ENCODE measurements around the gene F7.

F7 gene

GRCh38 chr13:113166681-113167080 is 61.1 kb downstream of the F7 start:
- no peaks in the 10 kb centered on the region for H3K27me3 ChIP-seq (ENCODE audit: insufficient read depth, low read depth, severe bottlenecking)
- peaks cover 29% of the 10 kb centered on the region for H3K36me3 ChIP-seq
- H3K9me3 ChIP-seq (ENCODE audit: severe bottlenecking), result no peaks in the 10 kb centered on the region
- no peak overlapping the region for H3K27ac ChIP-seq
- no peak for DNase-seq
- no peak for TF ChIP-seq CTCF (IDR thresholded peaks at IDR 0.05; ENCODE audit: low read depth, low read length)
- no peak overlapping the region for H3K4me3 ChIP-seq (ENCODE audit: low read depth, low read length)

- no peak for TF ChIP-seq CTCF (IDR thresholded peaks at IDR 0.05; ENCODE audit: low read depth, low read length)
- no peaks in the 10 kb centered on the region for H3K27me3 ChIP-seq (ENCODE audit: insufficient read depth, low read depth, severe bottlenecking)
- H3K27ac ChIP-seq, result no peak overlapping the region
- DNase-seq, result no peak
- H3K4me3 ChIP-seq (ENCODE audit: low read depth, low read length), result no peak overlapping the region
- peaks cover 34% of the 10 kb centered on the region for H3K36me3 ChIP-seq
- no peaks in the 10 kb centered on the region for H3K9me3 ChIP-seq (ENCODE audit: severe bottlenecking)
Measured at GRCh38 chr13:113167155-113167554, 61.6 kb downstream of the F7 start.

- TF ChIP-seq CTCF (IDR thresholded peaks at IDR 0.05; ENCODE audit: low read depth, low read length), result no peak
- Histone ChIP-seq H3K4me3 (ENCODE audit: low read depth, low read length) (no peak overlapping the region), H3K9me3 (ENCODE audit: severe bottlenecking) (no peaks in the 10 kb centered on the region), H3K36me3 (peaks cover 36% of the 10 kb centered on the region), H3K27me3 (ENCODE audit: insufficient read depth, low read depth, severe bottlenecking) (no peaks in the 10 kb centered on the region), H3K27ac (no peak overlapping the region)
- DNase-seq, result no peak
Measured at GRCh38 chr13:113167575-113167974, 62.0 kb downstream of the F7 start.

GRCh38 chr13:113168211-113168610 is 62.6 kb downstream of the F7 start:
- no peak for TF ChIP-seq CTCF (IDR thresholded peaks at IDR 0.05; ENCODE audit: low read depth, low read length)
- peaks cover 40% of the 10 kb centered on the region for H3K36me3 ChIP-seq
- no peak overlapping the region for H3K27ac ChIP-seq
- no peak overlapping the region for H3K4me3 ChIP-seq (ENCODE audit: low read depth, low read length)
- no peak for DNase-seq
- H3K9me3 ChIP-seq (ENCODE audit: severe bottlenecking), result no peaks in the 10 kb centered on the region
- no peaks in the 10 kb centered on the region for H3K27me3 ChIP-seq (ENCODE audit: insufficient read depth, low read depth, severe bottlenecking)

- H3K9me3 ChIP-seq (ENCODE audit: severe bottlenecking), result no peaks in the 10 kb centered on the region
- TF ChIP-seq CTCF (IDR thresholded peaks at IDR 0.05; ENCODE audit: low read depth, low read length), result no peak
- H3K27ac ChIP-seq, result no peak overlapping the region; the same call in 1 of the 2 replicates
- H3K4me3 ChIP-seq (ENCODE audit: low read depth, low read length), result no peak overlapping the region
- no peaks in the 10 kb centered on the region for H3K27me3 ChIP-seq (ENCODE audit: insufficient read depth, low read depth, severe bottlenecking)
- peaks cover 47% of the 10 kb centered on the region for H3K36me3 ChIP-seq
- no peak for DNase-seq
Measured at GRCh38 chr13:113169277-113170272, 64.0 kb downstream of the F7 start.

Data from WERI-Rb-1 (cell line).